ENCODE results near the gene HAVCR1. TPM values are rescaled to one million over a fixed set of nuclear protein-coding genes. Genes with fewer than 3 reads are reported as not detected.

HAVCR1 gene
- total RNA-seq, result not detected

DNA sequence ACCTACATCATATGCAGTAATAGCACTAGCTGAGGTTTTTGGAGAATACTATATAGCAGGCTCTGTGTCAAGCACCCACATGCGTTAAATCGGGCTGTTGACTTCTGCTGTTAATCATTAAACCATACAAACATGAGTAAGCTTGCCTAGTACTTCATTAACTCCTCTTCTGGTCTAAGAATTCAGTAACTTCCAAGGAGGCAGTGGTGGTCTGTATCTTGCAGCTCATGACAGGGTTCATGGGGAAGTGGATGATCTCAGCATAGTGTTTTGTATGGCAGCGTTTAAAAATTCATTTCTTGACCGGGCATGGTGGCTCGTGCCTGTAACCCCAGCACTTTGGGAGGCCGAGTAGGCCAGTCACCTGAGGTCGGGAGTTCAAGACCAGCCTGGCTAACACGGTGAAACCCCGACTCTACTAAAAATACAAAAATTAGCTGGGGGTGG lies at the start of gene HAVCR1:
Gene HAVCR1, minus strand, starts transcription at position 24 of the 447 bp plus-strand sequence. CDS start 1,173 bp downstream, outside the sequence.
- Histone ChIP-seq H3K27me3 (no peaks in the 10 kb centered on the region), H3K27ac (no peak within 1 kb of the TSS), H3K36me3 (no peaks in the 10 kb centered on the region), H3K9me3 (no peaks in the 10 kb centered on the region), H3K4me1 (peaks cover 0 to 10% (median 0%) of the 10 kb centered on the region in 4 donors), H3K4me3 (no peak within 1 kb of the TSS)
- TF ChIP-seq POLR2A (IDR thresholded peaks at IDR 0.05) (no peak), CTCF (IDR thresholded peaks at IDR 0.05) (no peak)
- no peak for DNase-seq

DNA sequence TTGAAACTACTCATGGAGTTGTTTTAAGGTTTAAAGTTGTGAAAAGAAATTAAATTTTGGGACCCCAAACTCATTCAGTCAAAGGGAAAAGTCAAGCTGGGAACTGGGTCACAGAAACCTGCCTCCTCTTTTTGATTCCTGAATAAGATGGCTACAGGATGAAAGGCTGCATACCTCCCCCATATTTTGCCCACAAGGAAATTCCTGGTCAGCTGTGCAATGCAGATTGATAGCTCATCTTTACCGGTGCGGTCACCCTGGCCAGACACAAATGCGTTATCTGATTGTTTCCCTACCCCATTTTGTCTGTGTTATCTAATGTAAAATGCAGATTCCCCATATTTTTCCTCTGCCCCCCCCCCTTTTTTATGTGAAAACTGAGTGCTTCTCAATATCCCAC lies 48.6 kb upstream of the HAVCR1 start:
- Histone ChIP-seq H3K9me3 (no peaks in the 10 kb centered on the region), H3K4me1 (peaks cover 0 to 5% (median 0%) of the 10 kb centered on the region in 4 donors), H3K27me3 (no peaks in the 10 kb centered on the region), H3K4me3 (peak overlapping the region in 1 of 4 donors; percentile 13), H3K27ac (no peak overlapping the region), H3K36me3 (no peaks in the 10 kb centered on the region)
- TF ChIP-seq CTCF (IDR thresholded peaks at IDR 0.05) (no peak), POLR2A (IDR thresholded peaks at IDR 0.05) (no peak)
- no peak for DNase-seq

DNA sequence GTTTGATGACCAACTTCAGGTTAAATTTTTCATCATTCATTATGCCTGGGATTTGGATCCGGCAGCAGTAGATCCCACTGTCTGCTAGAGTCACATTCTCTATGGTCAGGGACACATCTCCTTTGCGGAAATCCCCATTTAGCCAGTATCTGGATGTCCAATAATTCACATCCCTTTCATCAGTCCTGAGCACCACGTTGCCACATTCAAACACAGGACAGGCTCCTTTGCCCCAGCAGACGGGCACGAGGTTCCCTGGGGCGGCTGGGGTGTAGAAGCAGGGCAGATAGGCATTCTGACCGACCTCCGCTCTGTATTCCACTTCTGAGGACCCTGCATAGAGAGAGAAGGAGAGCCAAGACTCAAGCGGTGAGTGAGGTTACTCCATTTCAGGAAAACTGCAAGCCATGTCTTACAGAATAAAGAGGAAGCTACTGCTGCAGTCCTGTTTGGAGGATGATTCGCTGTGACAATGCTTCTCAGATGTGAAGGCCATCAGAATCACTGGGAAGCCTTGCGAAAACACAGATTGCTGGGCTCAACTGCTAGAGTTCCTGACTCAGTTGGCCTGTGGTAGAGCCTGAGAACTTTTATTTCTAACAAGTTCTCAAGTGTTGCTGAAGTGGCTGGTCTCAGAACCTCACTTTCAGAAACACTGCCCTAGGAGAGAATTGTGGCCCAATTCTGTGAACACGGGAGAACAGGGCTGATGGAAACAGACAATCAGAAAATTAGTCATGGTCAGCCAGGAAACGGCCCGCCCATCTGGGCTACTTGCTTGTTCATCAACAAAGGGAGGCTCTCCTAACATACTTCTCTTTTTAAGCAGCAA lies 47.9 kb upstream of the HAVCR1 start:
- Histone ChIP-seq H3K9me3 (no peaks in the 10 kb centered on the region), H3K27me3 (no peaks in the 10 kb centered on the region), H3K4me1 (peaks cover 0 to 5% (median 0%) of the 10 kb centered on the region in 4 donors), H3K4me3 (peak overlapping the region in 1 of 4 donors; percentile 13), H3K36me3 (no peaks in the 10 kb centered on the region), H3K27ac (peak overlapping the region in 2 of 4 donors; percentile 14 to 38)
- DNase-seq, result peak in 2 of 3 donors; percentile 39 to 53
- TF ChIP-seq CTCF (IDR thresholded peaks at IDR 0.05) (no peak), POLR2A (IDR thresholded peaks at IDR 0.05) (no peak)

GRCh38 chr5:157100140-157100679 lies 41.3 kb upstream of the HAVCR1 start:
- Histone ChIP-seq H3K4me1 (no peaks in the 10 kb centered on the region), H3K9me3 (no peaks in the 10 kb centered on the region), H3K4me3 (no peak overlapping the region), H3K27ac (no peak overlapping the region), H3K36me3 (no peaks in the 10 kb centered on the region), H3K27me3 (no peaks in the 10 kb centered on the region)
- DNase-seq, result no peak
- no peak for TF ChIP-seq CTCF (IDR thresholded peaks at IDR 0.05)
- no peak for TF ChIP-seq POLR2A (IDR thresholded peaks at IDR 0.05)

GRCh38 chr5:157088342-157088990 lies 29.6 kb upstream of the HAVCR1 start:
- Histone ChIP-seq H3K4me3 (no peak overlapping the region), H3K27ac (no peak overlapping the region), H3K9me3 (no peaks in the 10 kb centered on the region), H3K36me3 (no peaks in the 10 kb centered on the region), H3K27me3 (no peaks in the 10 kb centered on the region), H3K4me1 (no peaks in the 10 kb centered on the region)
- no peak for DNase-seq
- TF ChIP-seq CTCF (IDR thresholded peaks at IDR 0.05), result no peak
- TF ChIP-seq POLR2A (IDR thresholded peaks at IDR 0.05), result no peak
